Pons (tissue), 1 donor: Measurements from ENCODE around the gene RPRD2.

Source experiments
- DNase-seq: peaks from one replicate; pipeline ENCODE4 v3.0.0-alpha.2; 2016; ENCODE audit warnings: low spot score

RPRD2 gene

DNA sequence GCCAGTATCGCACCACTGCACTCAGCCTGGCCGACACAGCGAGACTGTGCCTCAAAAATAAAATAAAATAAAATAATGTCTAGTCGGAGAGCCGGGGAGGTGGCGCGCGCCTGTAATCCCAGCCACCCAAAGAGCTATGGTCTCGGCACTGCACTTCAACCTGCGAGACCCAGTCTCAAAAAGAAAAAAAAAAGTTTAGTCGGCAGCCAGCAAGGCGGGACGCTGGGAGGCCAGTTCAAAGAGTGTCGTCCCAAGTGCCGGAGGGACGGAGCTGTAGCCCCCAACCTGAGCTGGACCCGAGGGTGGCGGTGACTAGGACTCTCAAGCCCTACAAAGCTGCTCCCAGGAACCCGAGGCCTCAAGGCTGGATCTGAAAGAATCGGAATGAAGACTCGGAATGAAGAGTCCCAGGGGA, 151.0 kb downstream of the RPRD2 start:
- no peak for DNase-seq

DNA sequence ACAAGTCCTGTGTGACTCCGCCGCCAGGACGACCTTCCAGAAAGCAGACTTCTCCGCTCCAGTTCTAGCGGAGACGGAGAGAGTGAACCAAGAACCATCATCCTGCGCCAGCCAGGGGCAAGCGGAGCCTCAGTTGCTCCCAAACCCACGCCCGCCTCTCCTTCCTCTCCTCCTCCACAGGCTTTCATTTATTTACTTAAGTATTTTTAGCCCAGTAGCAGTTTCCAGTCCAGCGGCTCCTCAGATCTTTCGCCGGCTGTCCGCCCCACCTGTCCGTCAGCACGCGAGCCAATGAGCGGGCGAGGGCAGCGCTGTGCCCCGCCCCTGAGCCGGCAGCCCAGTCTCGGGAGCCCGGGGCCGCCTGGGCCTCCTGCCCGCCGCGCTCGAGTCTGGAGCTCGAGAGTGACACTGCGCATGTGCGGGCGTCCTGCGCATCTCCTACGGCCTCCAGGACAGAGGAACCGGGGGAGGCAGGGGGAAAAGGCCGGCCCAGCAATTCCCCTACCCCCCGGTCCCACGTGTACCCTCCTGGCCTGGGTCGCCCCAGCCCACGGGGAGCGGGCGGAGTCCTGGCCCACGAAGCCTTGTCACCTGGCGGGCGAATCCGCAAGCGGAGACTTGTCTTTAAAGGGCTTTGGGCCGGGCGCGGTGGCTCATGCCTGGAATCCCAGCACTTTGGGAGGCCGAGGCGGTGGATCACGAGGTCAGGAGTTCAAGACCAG, 151.5 kb downstream of the RPRD2 start, which contains the start of gene FALEC:
TSS of gene FALEC (plus strand) at position 425 of the 722 bp plus-strand sequence.
- peak; percentile 96 for DNase-seq

DNA sequence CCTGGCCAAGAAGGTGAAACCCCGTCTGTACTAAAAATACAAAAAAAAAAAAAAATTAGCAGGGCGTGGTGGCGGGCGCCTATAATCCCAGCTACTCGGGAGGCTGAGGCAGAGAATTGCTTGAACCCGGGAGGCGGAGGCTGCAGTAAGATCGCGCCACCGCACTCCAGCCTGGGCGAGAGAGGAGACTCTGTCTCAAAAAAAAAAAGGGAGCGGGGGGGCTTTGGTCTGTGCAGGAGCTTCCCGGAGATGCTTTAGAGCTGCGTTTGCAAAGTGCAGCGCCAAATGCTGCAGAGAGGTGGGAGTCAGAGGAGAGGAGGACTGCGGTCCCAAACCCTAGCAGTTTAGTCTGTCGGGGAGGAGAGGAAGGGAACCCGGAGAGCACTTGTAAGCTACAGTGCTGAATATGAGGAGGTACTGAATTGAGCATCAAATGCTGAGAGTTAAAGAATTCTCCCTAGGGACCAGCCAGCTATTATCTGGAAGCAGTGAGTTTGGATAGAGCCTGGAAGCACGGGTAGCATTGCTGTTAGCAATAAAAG, 152.2 kb downstream of the RPRD2 start:
- peak; percentile 14 for DNase-seq

DNA sequence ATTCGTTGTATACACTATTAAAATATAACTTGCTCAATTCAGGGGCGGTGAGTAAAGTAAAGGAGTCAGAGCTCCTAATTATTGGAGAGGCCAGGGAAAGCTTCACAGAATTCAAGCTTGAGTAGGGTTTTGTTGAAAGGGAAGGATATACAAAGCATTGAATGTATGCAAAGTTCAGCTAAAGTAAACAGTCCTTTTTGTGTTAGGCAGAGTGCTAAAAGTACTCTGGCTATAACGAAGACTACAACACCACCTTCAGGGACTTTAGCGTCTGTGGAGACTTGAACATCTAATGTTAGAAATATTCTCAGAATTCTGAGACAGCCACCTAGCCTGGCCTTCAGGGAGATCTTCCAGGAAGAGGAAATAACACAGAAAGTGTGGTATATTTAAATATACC, 152.7 kb downstream of the RPRD2 start:
- DNase-seq, result peak; percentile 37

DNA sequence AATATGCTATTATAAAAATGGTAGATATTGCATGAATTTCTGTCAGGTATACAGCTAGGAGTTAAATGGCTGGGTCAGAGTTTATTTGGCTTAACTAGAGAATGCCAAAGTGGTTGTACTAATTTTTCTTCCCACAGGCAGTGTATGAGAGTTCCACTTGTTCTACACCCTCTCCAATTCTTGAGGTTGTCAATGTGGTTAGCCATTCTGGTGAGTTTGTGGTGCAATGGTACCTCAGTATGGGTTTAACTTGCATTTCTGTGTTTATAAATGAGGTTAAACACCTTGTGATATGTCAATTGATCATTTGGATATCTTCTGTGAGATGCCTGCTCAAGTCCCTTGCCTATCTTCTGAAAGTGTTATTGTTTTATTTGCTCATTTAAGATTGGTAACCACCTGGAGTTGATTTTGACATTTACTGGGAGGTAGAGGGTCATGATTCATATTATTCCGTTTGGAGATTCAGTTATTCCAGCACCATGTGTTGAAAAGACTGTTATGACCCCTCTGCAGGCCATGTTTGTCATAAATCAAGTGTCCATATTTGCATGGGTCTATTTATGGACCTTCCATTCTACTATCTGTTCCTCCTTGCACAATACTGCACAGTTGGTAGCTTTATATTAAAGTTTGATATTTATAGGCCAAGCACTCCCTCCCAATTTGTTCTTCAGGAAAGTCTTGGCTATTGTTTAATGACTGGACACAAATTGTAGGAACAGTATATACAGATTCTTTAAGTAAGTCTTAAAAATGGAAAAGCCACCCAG, 157.4 kb downstream of the RPRD2 start:
- DNase-seq, result no peak

DNA sequence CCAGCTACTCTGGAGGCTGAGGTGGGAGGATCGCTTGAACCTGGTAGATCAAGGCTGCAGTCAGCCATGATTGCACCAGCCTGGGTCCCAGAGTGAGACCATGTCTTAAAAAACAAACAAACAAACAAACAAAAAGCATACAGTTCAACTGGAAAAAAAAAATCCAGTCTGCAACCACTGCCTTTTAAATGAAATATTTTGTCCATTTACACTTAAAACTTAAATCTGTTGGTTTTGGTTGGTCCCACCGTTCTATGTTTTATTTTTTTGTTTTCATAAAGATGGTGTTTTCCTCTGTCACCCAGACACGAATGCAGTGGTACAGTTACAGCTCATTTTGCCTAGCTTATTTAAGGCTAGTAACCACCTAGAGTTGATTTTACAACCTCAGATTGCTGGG, 161.4 kb downstream of the RPRD2 start:
- DNase-seq, result no peak
